Karpas-422 (cell line): Measurements from ENCODE around the gene CWC15. TPM values are rescaled to one million over a fixed set of nuclear protein-coding genes. Genes with fewer than 3 reads are reported as not detected.

Source experiments
- DNase-seq: peaks from one replicate; pipeline ENCODE4 v3.0.0-alpha.2; 2015
- H2AFZ ChIP-seq: fragments of 200-600 bp; sonication (generic); 2 replicates; pipeline ENCODE4 v1.6.1; 2014; ENCODE audit warnings: antibody characterized with exemption, low read length, mixed read lengths
- H3K27ac ChIP-seq: fragments of 200-600 bp; sonication (generic); 2 replicates; pipeline ENCODE4 v1.5.1; 2014; ENCODE audit warnings: mild to moderate bottlenecking, low read length, moderate library complexity
- H3K27me3 ChIP-seq: fragments of 200-600 bp; sonication (generic); 2 replicates; pipeline ENCODE4 v1.6.1; 2014; ENCODE audit warnings: low read length, mixed read lengths
- H3K36me3 ChIP-seq: fragments of 200-600 bp; sonication (generic); 2 replicates; pipeline ENCODE4 v1.6.1; 2014; ENCODE audit warnings: low read length, mixed read lengths; ENCODE audit not compliant: insufficient read depth
- H3K4me1 ChIP-seq: fragments of 200-600 bp; sonication (generic); 2 replicates; pipeline ENCODE4 v1.6.1; 2014; ENCODE audit warnings: mild to moderate bottlenecking, low read length, mixed read lengths
- H3K4me2 ChIP-seq: fragments of 200-600 bp; sonication (generic); 2 replicates; pipeline ENCODE4 v1.6.1; 2014; ENCODE audit warnings: low read length, low read depth, mild to moderate bottlenecking; ENCODE audit not compliant: poor library complexity, severe bottlenecking
- H3K4me3 ChIP-seq: fragments of 200-600 bp; sonication (generic); 2 replicates; pipeline ENCODE4 v1.5.1; 2014; ENCODE audit warnings: mild to moderate bottlenecking, antibody characterized with exemption, low read length, mixed read lengths
- H3K79me2 ChIP-seq: fragments of 200-600 bp; sonication (generic); 2 replicates; pipeline ENCODE4 v1.6.1; 2014; ENCODE audit warnings: mild to moderate bottlenecking, low read length, mixed read lengths
- H3K9ac ChIP-seq: fragments of 200-600 bp; sonication (generic); 2 replicates; pipeline ENCODE4 v1.6.0; 2014; ENCODE audit warnings: low read length
- H3K9me2 ChIP-seq: fragments of 200-600 bp; sonication (generic), shearing (Covaris generic); replicated peaks from 2 replicates; pipeline ENCODE4 v1.6.0; 2014; ENCODE audit warnings: mild to moderate bottlenecking, low read length, moderate library complexity; ENCODE audit not compliant: insufficient read depth
- H3K9me3 ChIP-seq: fragments of 300-700, 200-600 bp; sonication (generic); 2 replicates; pipeline ENCODE4 v1.6.1; 2014; ENCODE audit warnings: low read length, mixed read lengths
- H4K20me1 ChIP-seq: fragments of 200-600 bp; sonication (generic); 2 replicates; pipeline ENCODE4 v1.6.1; 2014; ENCODE audit warnings: mild to moderate bottlenecking, antibody characterized with exemption, low read length, low read depth; ENCODE audit not compliant: insufficient read depth
- total RNA-seq: library from RNA; depleted of rRNA; stranded (reverse); fragments of >200 nt; shearing (Covaris generic); gene quantifications from 2 replicates; pipeline ENCODE4 v1.2.3, GENCODE V29; 2014; ENCODE audit warnings: low replicate concordance

Gene CWC15
- total RNA-seq, 1 experiment from 2014 or later = 117 TPM

DNA sequence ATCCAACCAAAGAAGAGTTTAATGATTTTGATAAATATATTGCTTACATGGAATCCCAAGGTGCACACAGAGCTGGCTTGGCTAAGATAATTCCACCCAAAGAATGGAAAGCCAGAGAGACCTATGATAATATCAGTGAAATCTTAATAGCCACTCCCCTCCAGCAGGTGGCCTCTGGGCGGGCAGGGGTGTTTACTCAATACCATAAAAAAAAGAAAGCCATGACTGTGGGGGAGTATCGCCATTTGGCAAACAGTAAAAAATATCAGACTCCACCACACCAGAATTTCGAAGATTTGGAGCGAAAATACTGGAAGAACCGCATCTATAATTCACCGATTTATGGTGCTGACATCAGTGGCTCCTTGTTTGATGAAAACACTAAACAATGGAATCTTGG lies 24.1 kb upstream of the CWC15 start:
- Histone ChIP-seq H3K4me1 (no peaks in the 10 kb centered on the region), H2AFZ (no peak overlapping the region), H3K79me2 (no peaks in the 10 kb centered on the region), H3K36me3 (no peaks in the 10 kb centered on the region), H3K9me3 (no peaks in the 10 kb centered on the region), H3K4me3 (no peak overlapping the region), H3K9me2 (no peaks in the 10 kb centered on the region), H3K27ac (no peak overlapping the region), H3K4me2 (no peak overlapping the region), H3K9ac (no peak overlapping the region), H4K20me1 (no peaks in the 10 kb centered on the region), H3K27me3 (no peaks in the 10 kb centered on the region)
- DNase-seq = no peak

DNA sequence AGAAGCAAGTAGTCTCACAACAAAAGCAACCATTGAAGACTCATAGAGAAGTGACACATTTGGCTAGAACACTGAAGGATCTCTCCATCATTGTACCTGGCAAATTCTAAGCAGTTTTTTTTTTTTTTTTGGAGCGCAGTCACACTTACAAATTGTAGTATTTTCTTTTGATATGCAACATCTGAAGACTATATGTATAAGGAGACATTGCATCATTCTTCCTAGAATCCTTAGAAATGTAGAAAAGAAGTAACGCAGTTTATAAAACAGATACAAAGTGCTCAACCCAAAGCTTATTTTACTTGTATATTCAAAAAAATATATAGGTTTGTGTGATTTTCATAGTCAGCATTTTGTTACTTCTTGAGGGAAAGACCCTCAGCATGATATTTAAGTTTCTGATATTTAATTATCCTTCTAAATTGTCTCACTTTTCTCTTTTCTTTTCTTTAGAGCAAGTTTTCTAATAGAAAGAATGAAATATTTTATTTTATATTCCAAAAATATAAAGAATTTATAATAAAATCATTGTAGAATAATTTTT lies 20.1 kb upstream of the CWC15 start:
- H4K20me1 ChIP-seq = no peaks in the 10 kb centered on the region
- H3K27me3 ChIP-seq = no peaks in the 10 kb centered on the region
- no peaks in the 10 kb centered on the region for H3K9me2 ChIP-seq
- H2AFZ ChIP-seq = no peak overlapping the region
- no peak overlapping the region for H3K4me2 ChIP-seq
- H3K4me3 ChIP-seq = no peak overlapping the region
- no peaks in the 10 kb centered on the region for H3K4me1 ChIP-seq
- no peaks in the 10 kb centered on the region for H3K36me3 ChIP-seq
- no peak overlapping the region for H3K9ac ChIP-seq
- no peak overlapping the region for H3K27ac ChIP-seq
- no peak for DNase-seq
- H3K9me3 ChIP-seq = no peaks in the 10 kb centered on the region
- H3K79me2 ChIP-seq = no peaks in the 10 kb centered on the region

GRCh38 chr11:94988748-94989147 lies 15.4 kb upstream of the CWC15 start:
- H3K4me3 ChIP-seq = no peak overlapping the region
- H4K20me1 ChIP-seq = no peaks in the 10 kb centered on the region
- H3K4me1 ChIP-seq = no peaks in the 10 kb centered on the region
- no peaks in the 10 kb centered on the region for H3K9me2 ChIP-seq
- H3K9ac ChIP-seq = no peak overlapping the region
- no peaks in the 10 kb centered on the region for H3K36me3 ChIP-seq
- no peaks in the 10 kb centered on the region for H3K27me3 ChIP-seq
- DNase-seq = no peak
- no peaks in the 10 kb centered on the region for H3K9me3 ChIP-seq
- no peaks in the 10 kb centered on the region for H3K79me2 ChIP-seq
- H2AFZ ChIP-seq = no peak overlapping the region
- no peak overlapping the region for H3K4me2 ChIP-seq
- H3K27ac ChIP-seq = no peak overlapping the region

DNA sequence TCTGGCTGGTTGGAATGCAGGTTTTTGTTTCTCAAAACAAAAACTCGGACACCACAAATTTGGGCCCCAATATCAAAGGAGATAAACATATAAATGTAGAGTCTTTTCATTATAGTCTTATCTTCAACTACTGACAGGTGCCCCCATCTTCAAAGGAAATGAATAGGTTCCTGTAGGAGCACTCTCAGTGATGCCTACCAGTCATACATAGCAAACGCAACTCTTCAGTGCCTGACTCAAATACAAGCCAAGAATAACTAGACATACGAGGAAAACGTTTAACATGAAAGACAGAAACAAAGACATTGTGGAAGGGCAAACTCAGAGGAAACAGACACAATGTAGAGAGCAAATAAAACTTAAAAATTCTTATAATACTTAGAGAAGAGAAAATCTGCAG lies 14.0 kb upstream of the CWC15 start:
- no peak for DNase-seq
- no peaks in the 10 kb centered on the region for H3K4me1 ChIP-seq
- H3K27me3 ChIP-seq = no peaks in the 10 kb centered on the region

GRCh38 chr11:94975599-94975998 lies 2.2 kb upstream of the CWC15 start:
- H4K20me1 ChIP-seq = peaks cover 12% of the 10 kb centered on the region
- H3K9me3 ChIP-seq = no peaks in the 10 kb centered on the region
- peaks cover 45% of the 10 kb centered on the region for H3K79me2 ChIP-seq
- no peaks in the 10 kb centered on the region for H3K27me3 ChIP-seq
- 0 out of 2 replicates have a peak overlapping the region, but pooled peaks have one; percentile 0 for H2AFZ ChIP-seq
- DNase-seq = no peak
- peaks cover 29% of the 10 kb centered on the region for H3K4me1 ChIP-seq
- 0 out of 2 replicates have a peak, but pooled peaks cover 5% of the 10 kb centered on the region for H3K9me2 ChIP-seq
- peaks cover 16% of the 10 kb centered on the region for H3K36me3 ChIP-seq
- H3K4me2 ChIP-seq = no peak overlapping the region
- no peak overlapping the region for H3K4me3 ChIP-seq
- H3K9ac ChIP-seq = no peak overlapping the region
- no peak overlapping the region for H3K27ac ChIP-seq

More for the DNA sequence above, 14.0 kb upstream of the CWC15 start:
- Histone ChIP-seq H2AFZ (no peak overlapping the region), H3K4me2 (no peak overlapping the region), H3K9me2 (no peaks in the 10 kb centered on the region), H3K27ac (no peak overlapping the region), H3K4me3 (no peak overlapping the region), H3K9me3 (no peaks in the 10 kb centered on the region), H3K36me3 (no peaks in the 10 kb centered on the region), H3K9ac (no peak overlapping the region), H4K20me1 (no peaks in the 10 kb centered on the region), H3K79me2 (no peaks in the 10 kb centered on the region)

DNA sequence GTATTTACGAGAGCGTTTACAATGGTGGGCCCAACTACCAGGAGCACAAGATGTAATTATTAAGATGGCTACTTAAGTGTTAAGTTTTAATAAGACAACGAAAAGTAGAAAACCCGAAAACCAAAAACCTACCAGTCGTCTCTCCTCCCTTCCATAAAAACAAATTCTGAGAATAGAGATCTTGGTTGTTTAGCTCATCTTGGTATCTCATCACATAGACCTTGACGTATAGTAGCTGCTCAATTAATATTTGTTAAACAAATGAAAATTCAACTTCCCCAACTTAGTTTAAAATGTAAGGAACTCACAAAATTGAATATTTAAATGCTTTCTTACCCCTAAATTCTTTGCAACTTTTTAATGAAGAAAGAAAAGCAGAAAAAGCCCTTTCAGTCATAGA lies 822 bp upstream of the CWC15 start:
- Histone ChIP-seq H4K20me1 (peaks cover 12% of the 10 kb centered on the region), H3K27ac (peak overlapping the region; percentile 40), H3K36me3 (peaks cover 30% of the 10 kb centered on the region), H2AFZ (peak overlapping the region; percentile 55), H3K27me3 (no peaks in the 10 kb centered on the region), H3K4me2 (peak overlapping the region; percentile 95), H3K79me2 (peaks cover 57% of the 10 kb centered on the region), H3K9me3 (no peaks in the 10 kb centered on the region), H3K4me1 (peaks cover 29% of the 10 kb centered on the region), H3K9me2 (0 out of 2 replicates have a peak, but pooled peaks cover 5% of the 10 kb centered on the region), H3K4me3 (peak overlapping the region; percentile 72), H3K9ac (peak overlapping the region; percentile 74)
- DNase-seq = peak; percentile 68

- Histone ChIP-seq H3K36me3 (peaks cover 45% of the 10 kb centered on the region), H3K9me3 (no peaks in the 10 kb centered on the region)
These were observed 657 bp downstream of the CWC15 start for GRCh38 chr11:94972700-94973098.

GRCh38 chr11:94968334-94968958 lies 4.9 kb downstream of the CWC15 start:
- Histone ChIP-seq H3K79me2 (peaks cover 55% of the 10 kb centered on the region), H3K4me3 (no peak overlapping the region), H3K9ac (no peak overlapping the region), H4K20me1 (peaks cover 12% of the 10 kb centered on the region), H3K27ac (no peak overlapping the region), H3K4me1 (peaks cover 15% of the 10 kb centered on the region), H3K9me3 (no peaks in the 10 kb centered on the region), H3K36me3 (peaks cover 85% of the 10 kb centered on the region), H3K27me3 (no peaks in the 10 kb centered on the region), H2AFZ (no peak overlapping the region), H3K4me2 (no peak overlapping the region), H3K9me2 (no peaks in the 10 kb centered on the region)
- peak; percentile 68 for DNase-seq

More at GRCh38 chr11:94972700-94973098, 657 bp downstream of the CWC15 start:
- DNase-seq = peak; percentile 63
- Histone ChIP-seq H4K20me1 (peaks cover 12% of the 10 kb centered on the region), H3K4me1 (peaks cover 29% of the 10 kb centered on the region), H3K4me2 (peak overlapping the region; percentile 95), H3K9ac (peak overlapping the region; percentile 74), H3K27me3 (no peaks in the 10 kb centered on the region), H3K4me3 (peak overlapping the region; percentile 72), H3K27ac (no peak overlapping the region), H2AFZ (no peak overlapping the region), H3K79me2 (peaks cover 70% of the 10 kb centered on the region), H3K9me2 (0 out of 2 replicates have a peak, but pooled peaks cover 5% of the 10 kb centered on the region)
